SK-N-MC (cell line): ENCODE data around the gene GALT.

Experiments used
- EZH2 ChIP-seq: fragments of 200-600 bp; sonication (generic); IDR thresholded peaks from one replicate; pipeline ENCODE4 v1.6.1; 2017; ENCODE audit warnings: antibody characterized with exemption
- FOXP2 ChIP-seq: optimal IDR thresholded peaks from 2 replicates; pipeline ENCODE3; 2011; ENCODE audit warnings: mild to moderate bottlenecking, moderate library complexity; ENCODE audit not compliant: insufficient read depth; ENCODE audit errors: extremely low read length, control extremely low read depth
- POLR2AphosphoS5 ChIP-seq: IDR thresholded peaks from 2 replicates; pipeline ENCODE4 v1.6.1; 2012; ENCODE audit warnings: mild to moderate bottlenecking, low read depth, low read length, borderline replicate concordance

DNA sequence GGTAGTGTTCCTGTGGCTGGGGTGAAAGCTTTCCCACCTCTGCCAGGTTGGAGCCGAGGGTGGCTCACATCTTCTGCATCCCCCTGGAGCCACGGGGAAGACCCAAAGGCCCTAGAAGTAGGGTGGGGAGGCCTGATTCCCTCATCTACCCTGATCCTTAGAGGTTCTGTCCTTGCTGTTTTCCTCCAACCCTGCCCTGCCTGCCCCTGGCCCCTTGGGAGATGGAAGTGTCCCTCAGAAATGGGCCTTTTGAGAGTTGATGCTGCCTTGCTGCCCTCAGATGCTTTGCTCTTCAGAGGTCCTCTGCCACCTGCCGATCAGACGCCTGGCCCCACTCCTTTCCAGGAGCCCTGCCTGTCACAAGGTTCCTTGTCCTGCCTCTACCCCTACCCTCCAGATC is 38.3 kb downstream of the GALT start:
- TF ChIP-seq POLR2AphosphoS5 (no peak), EZH2 (no peak), FOXP2 (no peak)
